Keratinocyte (primary cell): ENCODE results near the gene PDZD2.

Source experiments
- EZH2 ChIP-seq: IDR thresholded peaks from one replicate; pipeline ENCODE4 v1.6.1; 2012; ENCODE audit warnings: inconsistent platforms, mild to moderate bottlenecking, low read length, moderate library complexity
- TF ChIP-seq, protein P1 (sequence below), 3 experiments: IDR thresholded peaks in 1 of 3; conservative IDR thresholded peaks in 1 of 3; optimal IDR thresholded peaks in 1 of 3; 2 replicates in 2 of 3; 3 replicates in 1 of 3; pipeline versions ENCODE3 to v1.5.1; 2011; ENCODE audit warnings: low read length in 3 of 3, mild to moderate bottlenecking in 3 of 3, moderate library complexity in 2 of 3, control low read depth in 1 of 3, inconsistent platforms in 1 of 3; ENCODE audit not compliant: insufficient read depth in 2 of 3; ENCODE audit errors: extremely low read depth in 1 of 3

GRCh38 chr5:32020946-32021345, 382.0 kb downstream of the PDZD2 start:
- TF ChIP-seq EZH2, result no peak
- TF ChIP-seq, protein P1, sequence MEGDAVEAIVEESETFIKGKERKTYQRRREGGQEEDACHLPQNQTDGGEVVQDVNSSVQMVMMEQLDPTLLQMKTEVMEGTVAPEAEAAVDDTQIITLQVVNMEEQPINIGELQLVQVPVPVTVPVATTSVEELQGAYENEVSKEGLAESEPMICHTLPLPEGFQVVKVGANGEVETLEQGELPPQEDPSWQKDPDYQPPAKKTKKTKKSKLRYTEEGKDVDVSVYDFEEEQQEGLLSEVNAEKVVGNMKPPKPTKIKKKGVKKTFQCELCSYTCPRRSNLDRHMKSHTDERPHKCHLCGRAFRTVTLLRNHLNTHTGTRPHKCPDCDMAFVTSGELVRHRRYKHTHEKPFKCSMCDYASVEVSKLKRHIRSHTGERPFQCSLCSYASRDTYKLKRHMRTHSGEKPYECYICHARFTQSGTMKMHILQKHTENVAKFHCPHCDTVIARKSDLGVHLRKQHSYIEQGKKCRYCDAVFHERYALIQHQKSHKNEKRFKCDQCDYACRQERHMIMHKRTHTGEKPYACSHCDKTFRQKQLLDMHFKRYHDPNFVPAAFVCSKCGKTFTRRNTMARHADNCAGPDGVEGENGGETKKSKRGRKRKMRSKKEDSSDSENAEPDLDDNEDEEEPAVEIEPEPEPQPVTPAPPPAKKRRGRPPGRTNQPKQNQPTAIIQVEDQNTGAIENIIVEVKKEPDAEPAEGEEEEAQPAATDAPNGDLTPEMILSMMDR (optimal IDR thresholded peaks at IDR 0.05 in 1 of 3, IDR thresholded peaks at IDR 0.05 in 1 of 3, conservative IDR thresholded peaks at IDR 0.05 in 1 of 3; ENCODE audit: extremely low read depth in 1 of 3, insufficient read depth in 2 of 3, low read length in 3 of 3), result no peak
